Trophoblast cell (in vitro differentiated cells and primary cell): Measurements from ENCODE around the gene TRPV5.

Experiments used
- DNase-seq, 2 donors: peaks; one replicate each; pipeline ENCODE4 v3.0.0-alpha.2; 2016
- H2AFZ ChIP-seq: 2 replicates; pipeline ENCODE4 v1.6.1; 2013; ENCODE audit warnings: low read length, moderate library complexity, mild to moderate bottlenecking; ENCODE audit not compliant: insufficient read depth, poor library complexity
- H2AK5ac ChIP-seq: 2 replicates; pipeline ENCODE4 v1.6.1; 2013; ENCODE audit warnings: mild to moderate bottlenecking, low read length
- H2BK120ac ChIP-seq: 2 replicates; pipeline ENCODE4 v1.6.1; 2013; ENCODE audit warnings: low read length, mild to moderate bottlenecking, moderate library complexity; ENCODE audit not compliant: insufficient read depth, poor library complexity
- H2BK12ac ChIP-seq: 2 replicates; pipeline ENCODE4 v1.6.1; 2013; ENCODE audit warnings: mild to moderate bottlenecking, low read length, moderate library complexity
- H2BK5ac ChIP-seq: 2 replicates; pipeline ENCODE4 v1.6.1; 2013; ENCODE audit warnings: low read length, low read depth, moderate library complexity, mild to moderate bottlenecking; ENCODE audit not compliant: poor library complexity
- H3K14ac ChIP-seq: 2 replicates; pipeline ENCODE4 v1.6.1; 2013; ENCODE audit warnings: mild to moderate bottlenecking, low read length
- H3K18ac ChIP-seq: 2 replicates; pipeline ENCODE4 v1.6.1; 2013; ENCODE audit warnings: mild to moderate bottlenecking, low read length
- H3K23ac ChIP-seq: 2 replicates; pipeline ENCODE4 v1.6.1; 2013; ENCODE audit warnings: low read length
- H3K27ac ChIP-seq: 2 replicates; pipeline ENCODE4 v1.5.1; 2013; ENCODE audit warnings: low read depth, mild to moderate bottlenecking, inconsistent platforms, low read length, moderate library complexity
- H3K27me3 ChIP-seq: 2 replicates; pipeline ENCODE4 v1.6.1; 2013; ENCODE audit warnings: inconsistent platforms, mild to moderate bottlenecking, low read length, moderate library complexity; ENCODE audit not compliant: insufficient read depth
- H3K36me3 ChIP-seq, 2 experiments: 1 replicate in 1 of 2; 2 replicates in 1 of 2; pipeline ENCODE4 v1.6.1; 2013; ENCODE audit warnings: low read length in 2 of 2, mild to moderate bottlenecking in 2 of 2, moderate library complexity in 1 of 2; ENCODE audit not compliant: insufficient read depth in 2 of 2, control insufficient read depth in 1 of 2
- H3K4ac ChIP-seq: 2 replicates; pipeline ENCODE4 v1.6.1; 2013; ENCODE audit warnings: low read depth, mild to moderate bottlenecking, low read length, moderate library complexity
- H3K4me1 ChIP-seq, 2 experiments: 1 replicate in 1 of 2; 2 replicates in 1 of 2; pipeline ENCODE4 v1.6.1; 2013; ENCODE audit warnings: low read length in 2 of 2, mild to moderate bottlenecking in 2 of 2, moderate library complexity in 1 of 2; ENCODE audit not compliant: insufficient read depth in 2 of 2, control insufficient read depth in 1 of 2
- H3K4me2 ChIP-seq: 2 replicates; pipeline ENCODE4 v1.6.1; 2013; ENCODE audit warnings: inconsistent platforms, mild to moderate bottlenecking, low read length, moderate library complexity
- H3K4me3 ChIP-seq: 2 replicates; pipeline ENCODE4 v1.5.1; 2013; ENCODE audit warnings: mild to moderate bottlenecking, low read depth, low read length, inconsistent platforms
- H3K79me1 ChIP-seq: one replicate; pipeline ENCODE4 v1.6.1; 2013; ENCODE audit warnings: low read length
- H3K79me2 ChIP-seq: 2 replicates; pipeline ENCODE4 v1.6.1; 2013; ENCODE audit warnings: low read length, mild to moderate bottlenecking; ENCODE audit not compliant: control insufficient read depth, insufficient read depth, poor library complexity
- H3K9ac ChIP-seq: 2 replicates; pipeline ENCODE4 v1.6.1; 2013; ENCODE audit warnings: mild to moderate bottlenecking, low read length
- H3K9me3 ChIP-seq: 2 replicates; pipeline ENCODE4 v1.6.1; 2013; ENCODE audit warnings: low read depth, mild to moderate bottlenecking, control low read depth, inconsistent platforms, low read length; ENCODE audit not compliant: insufficient read depth
- H4K12ac ChIP-seq: 2 replicates; pipeline ENCODE4 v1.6.1; 2013; ENCODE audit warnings: low read depth, mild to moderate bottlenecking, low read length, moderate library complexity
- H4K8ac ChIP-seq: 2 replicates; pipeline ENCODE4 v1.6.1; 2013; ENCODE audit warnings: low read depth, mild to moderate bottlenecking, low read length, moderate library complexity
- H4K91ac ChIP-seq: one replicate; pipeline ENCODE4 v1.6.1; 2013; ENCODE audit warnings: low read depth, mild to moderate bottlenecking, low read length, moderate library complexity
- WGBS: extraction: QIAGEN DNeasy Blood & Tissue Kit; methylation state at CpG from one replicate; pipeline ENCODE4 v1.1.7; 2013; ENCODE audit warnings: missing lambda C conversion rate; ENCODE audit not compliant: insufficient read length, insufficient coverage; ENCODE audit errors: extremely low coverage; 5-methylcytosine and 5-hydroxymethylcytosine counted together

The TRPV5 gene

DNA sequence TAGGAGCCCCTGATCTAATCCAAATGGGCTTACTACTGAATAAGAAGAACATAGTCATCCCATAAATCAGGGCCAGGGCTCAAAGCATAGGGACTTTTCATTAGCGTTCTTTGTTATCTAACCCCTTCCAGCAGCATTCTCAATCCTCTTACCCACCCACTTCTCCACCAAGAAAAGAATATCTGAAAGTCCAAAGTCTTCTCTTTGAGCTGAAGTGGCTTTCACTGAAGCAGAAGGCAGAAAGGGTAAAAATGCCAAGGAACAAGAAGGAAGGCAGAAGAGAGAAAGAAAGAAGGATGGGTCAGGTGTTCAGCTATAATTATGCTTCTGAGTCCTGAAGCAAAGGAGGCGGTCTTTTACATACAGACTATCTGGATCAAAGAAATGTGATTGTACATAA lies 10.2 kb downstream of the TRPV5 start:
- Histone ChIP-seq H3K79me1 (no peaks in the 10 kb centered on the region), H3K27ac (no peak overlapping the region), H2BK5ac (no peak overlapping the region), H4K91ac (no peak overlapping the region), H3K4ac (no peak overlapping the region), H4K8ac (no peak overlapping the region), H3K9me3 (no peaks in the 10 kb centered on the region), H2AFZ (no peak overlapping the region), H3K23ac (no peak overlapping the region), H3K9ac (no peak overlapping the region), H3K4me1 (no peaks in the 10 kb centered on the region), H3K27me3 (no peaks in the 10 kb centered on the region), H2BK120ac (no peak overlapping the region), H3K4me2 (no peak overlapping the region), H3K4me3 (no peak overlapping the region), H3K18ac (no peak overlapping the region), H2AK5ac (no peak overlapping the region), H3K14ac (no peak overlapping the region), H3K79me2 (no peaks in the 10 kb centered on the region), H2BK12ac (no peak overlapping the region), H3K36me3 (no peaks in the 10 kb centered on the region), H4K12ac (no peak overlapping the region)
- no CpG with 5 or more reads among the region's 2 CpGs for WGBS
- DNase-seq: no peak

- Histone ChIP-seq H2BK5ac (no peak overlapping the region), H3K36me3 (no peaks in the 10 kb centered on the region), H3K4me1 (no peaks in the 10 kb centered on the region), H2BK120ac (no peak overlapping the region), H3K14ac (no peak overlapping the region), H3K4me3 (no peak overlapping the region), H3K79me1 (no peaks in the 10 kb centered on the region), H3K9ac (no peak overlapping the region), H3K4ac (no peak overlapping the region), H3K27ac (no peak overlapping the region), H2AFZ (no peak overlapping the region), H3K79me2 (no peaks in the 10 kb centered on the region), H4K8ac (no peak overlapping the region), H4K91ac (no peak overlapping the region), H3K23ac (no peak overlapping the region), H2BK12ac (no peak overlapping the region), H4K12ac (no peak overlapping the region), H3K9me3 (no peaks in the 10 kb centered on the region), H2AK5ac (no peak overlapping the region), H3K18ac (no peak overlapping the region), H3K27me3 (no peaks in the 10 kb centered on the region), H3K4me2 (no peak overlapping the region)
- no CpG with 5 or more reads among the region's 3 CpGs for WGBS
- DNase-seq: no peak
Observed at GRCh38 chr7:142919656-142920055, 13.9 kb downstream of the TRPV5 start.

DNA sequence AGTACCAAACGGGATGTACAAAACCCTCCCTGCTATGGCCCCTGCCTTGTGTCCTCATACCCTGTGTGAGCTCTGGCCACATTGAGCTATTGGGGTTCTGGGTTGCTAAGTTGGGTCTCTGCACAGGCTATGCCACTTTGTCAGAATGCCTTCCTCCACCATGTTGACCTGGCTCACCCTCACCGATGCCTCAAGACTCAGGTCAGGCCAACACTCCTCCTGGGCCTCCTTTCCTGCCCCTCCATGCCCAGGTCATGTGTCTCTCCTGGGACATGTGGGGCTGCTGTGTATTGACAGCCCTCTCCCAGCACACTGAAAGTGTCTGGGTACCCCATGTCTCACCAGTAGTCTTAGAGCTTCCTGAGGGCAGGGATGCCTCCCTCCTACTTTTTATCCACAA lies 14.6 kb downstream of the TRPV5 start:
- H3K79me1 ChIP-seq: no peaks in the 10 kb centered on the region
- H4K8ac ChIP-seq: no peak overlapping the region
- no peak overlapping the region for H3K23ac ChIP-seq
- no CpG with 5 or more reads among the region's 2 CpGs for WGBS
- H4K12ac ChIP-seq: no peak overlapping the region
- no peak for DNase-seq
- H2AFZ ChIP-seq: no peak overlapping the region
- H2BK12ac ChIP-seq: no peak overlapping the region
- H3K4ac ChIP-seq: no peak overlapping the region
- H4K91ac ChIP-seq: no peak overlapping the region
- H3K27ac ChIP-seq: no peak overlapping the region
- H2AK5ac ChIP-seq: no peak overlapping the region
- no peak overlapping the region for H3K14ac ChIP-seq
- peaks cover 0 to under 1% of the 10 kb centered on the region in 2 experiments for H3K4me1 ChIP-seq
- no peak overlapping the region for H2BK120ac ChIP-seq
- no peak overlapping the region for H3K4me3 ChIP-seq
- no peaks in the 10 kb centered on the region for H3K36me3 ChIP-seq
- H3K79me2 ChIP-seq: no peaks in the 10 kb centered on the region
- H2BK5ac ChIP-seq: no peak overlapping the region
- H3K9ac ChIP-seq: no peak overlapping the region
- H3K27me3 ChIP-seq: no peaks in the 10 kb centered on the region
- H3K9me3 ChIP-seq: no peaks in the 10 kb centered on the region
- no peak overlapping the region for H3K4me2 ChIP-seq
- no peak overlapping the region for H3K18ac ChIP-seq

DNA sequence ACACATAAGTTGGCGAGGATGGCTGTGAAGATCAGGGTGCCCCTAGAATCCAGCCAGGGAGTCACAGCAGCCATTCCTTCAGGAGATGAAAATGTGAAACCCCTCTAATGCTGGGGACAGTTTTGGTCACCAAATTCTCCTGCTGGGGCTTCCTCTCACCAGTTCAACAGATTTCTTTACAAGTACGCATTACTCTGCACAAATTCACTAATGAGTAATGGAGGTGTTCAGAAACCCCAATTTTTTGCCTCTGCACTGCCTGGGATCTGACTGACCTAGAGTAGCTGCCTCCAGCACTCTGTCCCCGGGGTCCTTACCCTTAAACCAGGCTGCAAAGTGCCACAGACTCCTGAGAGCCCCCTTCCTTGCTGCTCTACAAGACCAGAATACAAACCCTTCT lies 16.1 kb downstream of the TRPV5 start:
- H3K9ac ChIP-seq: no peak overlapping the region
- H2BK120ac ChIP-seq: no peak overlapping the region
- H3K4me2 ChIP-seq: no peak overlapping the region
- H3K27me3 ChIP-seq: no peaks in the 10 kb centered on the region
- H2BK5ac ChIP-seq: no peak overlapping the region
- no CpG with 5 or more reads among the region's 3 CpGs for WGBS
- H4K12ac ChIP-seq: no peak overlapping the region
- H3K79me1 ChIP-seq: no peaks in the 10 kb centered on the region
- H3K79me2 ChIP-seq: no peaks in the 10 kb centered on the region
- H4K8ac ChIP-seq: no peak overlapping the region
- H3K18ac ChIP-seq: no peak overlapping the region
- peaks cover 2 to 9% of the 10 kb centered on the region in 2 experiments for H3K4me1 ChIP-seq
- no peak for DNase-seq
- H3K4me3 ChIP-seq: no peak overlapping the region
- H4K91ac ChIP-seq: no peak overlapping the region
- no peak overlapping the region for H2AK5ac ChIP-seq
- H3K14ac ChIP-seq: no peak overlapping the region
- no peak overlapping the region for H2BK12ac ChIP-seq
- H3K9me3 ChIP-seq: no peaks in the 10 kb centered on the region
- H2AFZ ChIP-seq: no peak overlapping the region
- H3K36me3 ChIP-seq: no peaks in the 10 kb centered on the region
- no peak overlapping the region for H3K27ac ChIP-seq
- H3K23ac ChIP-seq: no peak overlapping the region
- H3K4ac ChIP-seq: no peak overlapping the region
